Ascending aorta (tissue), 2 donors: ENCODE results near the gene BAZ1B. TPM values are rescaled to one million over a fixed set of nuclear protein-coding genes. Genes with fewer than 3 reads are reported as not detected.

ENCODE experiments used
- DNase-seq, 2 donors: peaks; one replicate each; pipeline ENCODE4 v3.0.0-alpha.2; 2019; ENCODE audit warnings: low spot score in 2 of 2
- H3K27ac ChIP-seq, 2 donors: fragments of 200-600 bp; sonication (generic); one replicate each; pipeline ENCODE4 v1.5.1; 2016 to 2017; ENCODE audit warnings: mild to moderate bottlenecking in 1 of 2
- H3K27me3 ChIP-seq: fragments of 200-600 bp; sonication (generic); one replicate; pipeline ENCODE4 v1.5.1; 2017
- H3K36me3 ChIP-seq, 2 donors: fragments of 200-600 bp; sonication (generic); one replicate each; pipeline ENCODE4 v1.5.1; 2016
- H3K4me1 ChIP-seq, 2 donors: fragments of 200-600 bp; sonication (generic); one replicate each; pipeline ENCODE4 v1.5.1; 2016 to 2017; ENCODE audit warnings: mild to moderate bottlenecking in 1 of 2
- H3K4me3 ChIP-seq, 2 donors: fragments of 200-600 bp; sonication (generic); one replicate each; pipeline ENCODE4 v1.5.1; 2016 to 2017; ENCODE audit warnings: mild to moderate bottlenecking in 1 of 2
- H3K9me3 ChIP-seq, 2 donors: fragments of 200-600 bp; sonication (generic); one replicate each; pipeline ENCODE4 v1.5.1; 2016
- intact Hi-C: fragments of 100-400 bp; cut with DNase I; formaldehyde crosslinking; loops from one replicate; pipeline ENCODE4 v1.15.1; 2023
- total RNA-seq: library from RNA; depleted of rRNA; stranded (reverse); fragments of >200 nt; gene quantifications from one replicate; pipeline ENCODE4 v1.1.0, GENCODE V29; 2016
- TF ChIP-seq, protein P1 (sequence below), 3 experiments: fragments of 200-600 bp in 2 of 3; fragments of 450-650 bp in 1 of 3; sonication (generic) in 2 of 3; IDR thresholded peaks; one replicate each; pipeline ENCODE4 v1.5.1; 2016 to 2019; ENCODE audit warnings: antibody characterized with exemption in 3 of 3, mild to moderate bottlenecking in 1 of 3, moderate library complexity in 1 of 3

The BAZ1B gene
- total RNA-seq, 1 donor from 2014 or later, result 28.1 TPM

DNA sequence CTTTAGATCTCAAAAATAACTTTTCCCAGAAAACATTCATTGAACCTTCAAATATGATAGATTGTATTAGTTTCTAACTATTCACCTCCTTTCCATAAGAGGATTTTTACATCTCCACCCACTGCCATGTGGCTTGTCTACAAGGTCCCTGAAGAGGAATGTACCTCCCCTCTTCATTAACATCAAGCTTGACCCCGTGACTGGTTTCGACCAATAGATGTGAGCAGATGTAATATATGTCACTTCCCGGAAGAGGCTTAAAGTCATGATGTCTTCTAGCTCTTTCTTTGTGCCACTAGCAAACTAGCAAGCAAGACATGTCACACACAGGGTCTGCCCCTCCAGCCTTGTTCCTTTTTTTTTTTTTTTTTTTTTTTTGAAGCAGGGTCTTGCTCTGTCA is 6.9 kb downstream of the BAZ1B start:
- intact Hi-C loops, result no loop called here
- H3K4me1 ChIP-seq, result peaks cover 4 to 24% of the 10 kb centered on the region in 2 donors
- H3K9me3 ChIP-seq, result no peaks in the 10 kb centered on the region
- H3K36me3 ChIP-seq, result peaks cover 36 to 40% of the 10 kb centered on the region in 2 donors
- H3K4me3 ChIP-seq, result no peak overlapping the region
- DNase-seq, result no peak
- no peak overlapping the region for H3K27ac ChIP-seq
- no peaks in the 10 kb centered on the region for H3K27me3 ChIP-seq
- TF ChIP-seq, protein P1, sequence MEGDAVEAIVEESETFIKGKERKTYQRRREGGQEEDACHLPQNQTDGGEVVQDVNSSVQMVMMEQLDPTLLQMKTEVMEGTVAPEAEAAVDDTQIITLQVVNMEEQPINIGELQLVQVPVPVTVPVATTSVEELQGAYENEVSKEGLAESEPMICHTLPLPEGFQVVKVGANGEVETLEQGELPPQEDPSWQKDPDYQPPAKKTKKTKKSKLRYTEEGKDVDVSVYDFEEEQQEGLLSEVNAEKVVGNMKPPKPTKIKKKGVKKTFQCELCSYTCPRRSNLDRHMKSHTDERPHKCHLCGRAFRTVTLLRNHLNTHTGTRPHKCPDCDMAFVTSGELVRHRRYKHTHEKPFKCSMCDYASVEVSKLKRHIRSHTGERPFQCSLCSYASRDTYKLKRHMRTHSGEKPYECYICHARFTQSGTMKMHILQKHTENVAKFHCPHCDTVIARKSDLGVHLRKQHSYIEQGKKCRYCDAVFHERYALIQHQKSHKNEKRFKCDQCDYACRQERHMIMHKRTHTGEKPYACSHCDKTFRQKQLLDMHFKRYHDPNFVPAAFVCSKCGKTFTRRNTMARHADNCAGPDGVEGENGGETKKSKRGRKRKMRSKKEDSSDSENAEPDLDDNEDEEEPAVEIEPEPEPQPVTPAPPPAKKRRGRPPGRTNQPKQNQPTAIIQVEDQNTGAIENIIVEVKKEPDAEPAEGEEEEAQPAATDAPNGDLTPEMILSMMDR (IDR thresholded peaks at IDR 0.05), result no peak

DNA sequence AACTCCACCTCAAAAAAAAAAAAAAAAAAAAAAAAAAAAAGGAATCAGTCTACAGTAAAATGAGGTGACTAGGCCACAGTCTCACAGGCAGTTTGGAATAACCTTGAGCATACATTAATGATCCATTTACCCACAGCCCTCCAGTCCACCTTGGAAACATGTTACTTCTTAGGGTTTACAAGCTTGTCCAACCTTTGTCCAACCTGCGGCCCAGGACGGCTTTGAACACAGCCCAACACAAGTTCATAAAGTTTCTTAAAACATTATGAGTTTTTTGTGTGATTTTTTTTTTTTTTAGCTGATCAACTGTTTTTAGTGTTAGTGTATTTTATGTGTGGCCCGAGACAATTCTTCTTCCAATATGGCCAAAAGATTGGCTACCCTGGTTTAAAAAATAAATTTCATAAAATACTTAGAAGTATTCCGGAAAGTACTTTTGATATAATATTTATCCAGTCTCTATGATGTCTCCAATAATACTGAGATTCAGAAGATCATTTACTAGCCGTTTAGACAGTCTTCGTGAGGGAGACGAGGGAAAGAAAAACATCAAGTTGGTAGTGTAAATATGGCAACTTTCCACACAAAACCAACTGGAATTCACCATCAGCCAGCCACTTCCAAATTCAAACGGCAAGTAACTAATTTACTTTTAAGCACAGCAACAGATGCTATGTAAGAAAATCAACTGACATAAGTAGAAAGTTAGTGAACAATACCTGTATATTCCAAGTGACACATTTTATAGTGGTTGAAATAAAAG is 9.9 kb downstream of the BAZ1B start:
- H3K27ac ChIP-seq, result no peak overlapping the region

DNA sequence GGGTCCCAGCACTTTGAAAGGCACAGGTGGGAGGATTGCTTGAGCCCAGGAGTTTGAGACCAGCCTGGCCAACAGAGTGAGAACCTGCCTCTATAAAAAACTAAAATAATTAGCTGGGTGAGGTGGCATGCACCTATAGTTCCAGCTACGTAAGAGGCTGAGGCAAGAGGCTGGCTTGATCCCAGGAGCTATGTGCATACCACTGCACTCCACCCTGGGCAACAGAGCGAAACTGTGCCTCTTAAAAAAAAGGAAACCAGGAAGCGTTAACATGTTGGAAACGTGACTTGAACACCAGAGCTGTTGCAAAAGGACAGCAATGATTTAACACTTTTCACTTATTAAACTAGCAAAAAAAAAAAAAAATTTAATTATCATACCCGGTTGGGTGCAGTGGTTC is 12.6 kb downstream of the BAZ1B start:
- Histone ChIP-seq H3K27ac (no peak overlapping the region), H3K4me3 (no peak overlapping the region), H3K9me3 (no peaks in the 10 kb centered on the region), H3K36me3 (peaks cover 75 to 77% of the 10 kb centered on the region in 2 donors), H3K27me3 (no peaks in the 10 kb centered on the region), H3K4me1 (peaks cover 4 to 8% of the 10 kb centered on the region in 2 donors)
- TF ChIP-seq, protein P1 (IDR thresholded peaks at IDR 0.05), result no peak
- no peak for DNase-seq
- intact Hi-C loops, result no loop called here

More for the DNA sequence above, 9.9 kb downstream of the BAZ1B start:
- peaks cover 66 to 69% of the 10 kb centered on the region in 2 donors for H3K36me3 ChIP-seq
- H3K4me1 ChIP-seq, result peaks cover 4 to 8% of the 10 kb centered on the region in 2 donors
- TF ChIP-seq, protein P1 (IDR thresholded peaks at IDR 0.05), result no peak
- intact Hi-C loops, result no loop called here
- no peak for DNase-seq
- H3K4me3 ChIP-seq, result no peak overlapping the region
- H3K9me3 ChIP-seq, result no peaks in the 10 kb centered on the region
- no peaks in the 10 kb centered on the region for H3K27me3 ChIP-seq

DNA sequence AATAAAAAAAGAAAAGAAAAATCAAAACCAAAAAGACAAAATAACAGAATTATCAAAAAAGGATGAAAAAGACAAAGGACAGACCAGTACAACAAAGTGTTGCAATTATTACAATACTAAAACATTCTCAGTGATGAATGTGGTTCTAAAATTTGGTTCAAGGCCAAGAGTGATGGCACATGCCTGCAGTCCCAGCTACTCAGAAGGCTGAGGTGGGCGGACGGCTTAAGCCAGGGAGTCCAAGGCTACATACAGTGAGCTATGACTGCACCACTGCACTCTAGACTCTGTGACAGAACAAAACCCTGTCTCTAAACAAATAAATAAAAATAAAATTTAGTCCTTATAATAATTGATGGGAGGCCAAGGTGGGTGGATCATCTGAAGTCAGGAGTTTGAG is 14.5 kb downstream of the BAZ1B start:
- intact Hi-C loops, result no loop called here
- TF ChIP-seq, protein P1 (IDR thresholded peaks at IDR 0.05), result no peak
- Histone ChIP-seq H3K36me3 (peaks cover 83 to 86% of the 10 kb centered on the region in 2 donors), H3K9me3 (no peaks in the 10 kb centered on the region), H3K27ac (no peak overlapping the region), H3K27me3 (no peaks in the 10 kb centered on the region), H3K4me1 (peaks cover under 1 to 6% of the 10 kb centered on the region in 2 donors), H3K4me3 (no peak overlapping the region)
- DNase-seq, result no peak

DNA sequence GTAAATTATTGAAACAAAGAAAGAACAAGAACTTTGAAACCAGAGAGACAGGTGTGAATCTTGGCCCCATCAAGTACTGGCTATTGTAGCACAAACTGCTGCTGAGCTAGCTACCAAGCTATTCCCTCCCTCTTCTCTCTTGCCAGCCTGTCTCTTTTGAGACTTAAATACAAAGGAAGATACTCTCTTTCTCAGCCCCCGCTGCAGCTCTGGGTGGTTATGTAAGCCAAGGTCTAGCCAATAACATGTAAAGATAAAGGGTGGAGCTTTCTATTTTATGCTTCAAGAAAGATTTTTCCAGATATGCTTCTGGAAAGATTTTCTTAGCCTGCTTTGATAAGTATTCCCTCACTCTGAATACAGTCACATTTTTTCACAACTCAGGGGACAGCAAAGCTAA is 17.2 kb downstream of the BAZ1B start:
- Histone ChIP-seq H3K4me1 (no peaks in the 10 kb centered on the region), H3K27me3 (no peaks in the 10 kb centered on the region), H3K27ac (no peak overlapping the region), H3K9me3 (no peaks in the 10 kb centered on the region), H3K4me3 (no peak overlapping the region), H3K36me3 (peaks cover 88 to 95% of the 10 kb centered on the region in 2 donors)
- intact Hi-C loops, result no loop called here
- TF ChIP-seq, protein P1 (IDR thresholded peaks at IDR 0.05), result no peak
- DNase-seq, result no peak
